Measurements from ENCODE around the gene VIPR2.

Gene VIPR2

GRCh38 chr7:159046300-159046699 lies 98.4 kb downstream of the VIPR2 start:
- no peak for DNase-seq (ENCODE audit: low read depth, low spot score)

GRCh38 chr7:159045839-159046238 lies 98.8 kb downstream of the VIPR2 start:
- no peak for DNase-seq (ENCODE audit: low read depth, low spot score)

GRCh38 chr7:159042581-159043101 lies 102.0 kb downstream of the VIPR2 start:
- DNase-seq (ENCODE audit: low read depth, low spot score), result no peak

GRCh38 chr7:159042103-159042502 lies 102.6 kb downstream of the VIPR2 start:
- DNase-seq (ENCODE audit: low read depth, low spot score), result no peak

GRCh38 chr7:159040912-159041711 lies 103.6 kb downstream of the VIPR2 start:
- DNase-seq (ENCODE audit: low read depth, low spot score), result no peak

GRCh38 chr7:159040146-159040545 lies 104.5 kb downstream of the VIPR2 start:
- no peak for DNase-seq (ENCODE audit: low read depth, low spot score)

- no peak for DNase-seq (ENCODE audit: low read depth, low spot score)
Observed at GRCh38 chr7:159039716-159040115, 105.0 kb downstream of the VIPR2 start.

- DNase-seq (ENCODE audit: low read depth, low spot score), result no peak
Observed at GRCh38 chr7:159038066-159038465, 106.6 kb downstream of the VIPR2 start.

- no peak for DNase-seq (ENCODE audit: low read depth, low spot score)
Observed at GRCh38 chr7:159036916-159037605, 107.6 kb downstream of the VIPR2 start.

- DNase-seq (ENCODE audit: low read depth, low spot score), result no peak
Observed at GRCh38 chr7:159035571-159036073, 109.0 kb downstream of the VIPR2 start.

- no peak for DNase-seq (ENCODE audit: low read depth, low spot score)
Observed at GRCh38 chr7:159034988-159035387, 109.7 kb downstream of the VIPR2 start.

- DNase-seq (ENCODE audit: low read depth, low spot score), result no peak
Observed at GRCh38 chr7:159034394-159034793, 110.3 kb downstream of the VIPR2 start.

- DNase-seq (ENCODE audit: low read depth, low spot score), result no peak
Observed at GRCh38 chr7:159033956-159034355, 110.7 kb downstream of the VIPR2 start.

- no peak for DNase-seq (ENCODE audit: low read depth, low spot score)
Observed at GRCh38 chr7:159033473-159033825, 111.2 kb downstream of the VIPR2 start.

GRCh38 chr7:159032753-159033472 lies 111.8 kb downstream of the VIPR2 start:
- no peak for DNase-seq (ENCODE audit: low read depth, low spot score)

- DNase-seq (ENCODE audit: low read depth, low spot score), result no peak
Observed at GRCh38 chr7:159032322-159032721, 112.3 kb downstream of the VIPR2 start.

- DNase-seq (ENCODE audit: low read depth, low spot score), result no peak
Observed at GRCh38 chr7:159031750-159032149, 112.9 kb downstream of the VIPR2 start.

- no peak for DNase-seq (ENCODE audit: low read depth, low spot score)
Observed at GRCh38 chr7:159031135-159031701, 113.4 kb downstream of the VIPR2 start.

GRCh38 chr7:159030490-159031134 lies 114.1 kb downstream of the VIPR2 start:
- no peak for DNase-seq (ENCODE audit: low read depth, low spot score)

- no peak for DNase-seq (ENCODE audit: low read depth, low spot score)
Observed at GRCh38 chr7:159028508-159029401, 115.9 kb downstream of the VIPR2 start.
